EH (cell line): ENCODE measurements around the gene PHTF2.
"Not testable (repeated sequence)": the region's sequence is repeated elsewhere in the genome, so short reads cannot be mapped to it uniquely, and the experiment has no call there.

Experiments
- DNase-seq: peaks from one replicate; pipeline ENCODE4 v3.0.0-alpha.2; 2015; ENCODE audit warnings: low read depth

Gene PHTF2

GRCh38 chr7:77989981-77990566 is 191.5 kb downstream of the PHTF2 start:
- DNase-seq = no peak

GRCh38 chr7:77991656-77992055 is 193.1 kb downstream of the PHTF2 start:
- no peak for DNase-seq

- no peak for DNase-seq
Observed at GRCh38 chr7:77993838-77994237, 195.3 kb downstream of the PHTF2 start.

- DNase-seq = no peak
Observed at GRCh38 chr7:77995717-77996116, 197.1 kb downstream of the PHTF2 start.

GRCh38 chr7:77999168-77999567 is 200.6 kb downstream of the PHTF2 start:
- not testable (repeated sequence) for DNase-seq

GRCh38 chr7:78002021-78002420 is 203.4 kb downstream of the PHTF2 start:
- DNase-seq = no peak

- DNase-seq = no peak
Observed at GRCh38 chr7:78002715-78003114, 204.1 kb downstream of the PHTF2 start.

- DNase-seq = no peak
Observed at GRCh38 chr7:78006063-78006755, 207.6 kb downstream of the PHTF2 start.
